DMS153 (cell line): ENCODE measurements around the gene PSMA6.
"Not testable (repeated sequence)": the region's sequence is repeated elsewhere in the genome, so short reads cannot be mapped to it uniquely, and the experiment has no call there.

Experiments used
- DNase-seq: peaks from one replicate; lab custom pipeline; 2025; lab: John Stamatoyannopoulos, UW

PSMA6 gene

GRCh38 chr14:35285168-35286002 lies 6.8 kb upstream of the PSMA6 start:
- DNase-seq: no peak

- DNase-seq: no peak
Observed at GRCh38 chr14:35286003-35286600, 6.1 kb upstream of the PSMA6 start.

GRCh38 chr14:35286707-35287106 lies 5.5 kb upstream of the PSMA6 start:
- DNase-seq: no peak

- no peak for DNase-seq
Observed at GRCh38 chr14:35287431-35288013, 4.7 kb upstream of the PSMA6 start.

- DNase-seq: no peak
Observed at GRCh38 chr14:35289623-35290022, 2.6 kb upstream of the PSMA6 start.

DNA sequence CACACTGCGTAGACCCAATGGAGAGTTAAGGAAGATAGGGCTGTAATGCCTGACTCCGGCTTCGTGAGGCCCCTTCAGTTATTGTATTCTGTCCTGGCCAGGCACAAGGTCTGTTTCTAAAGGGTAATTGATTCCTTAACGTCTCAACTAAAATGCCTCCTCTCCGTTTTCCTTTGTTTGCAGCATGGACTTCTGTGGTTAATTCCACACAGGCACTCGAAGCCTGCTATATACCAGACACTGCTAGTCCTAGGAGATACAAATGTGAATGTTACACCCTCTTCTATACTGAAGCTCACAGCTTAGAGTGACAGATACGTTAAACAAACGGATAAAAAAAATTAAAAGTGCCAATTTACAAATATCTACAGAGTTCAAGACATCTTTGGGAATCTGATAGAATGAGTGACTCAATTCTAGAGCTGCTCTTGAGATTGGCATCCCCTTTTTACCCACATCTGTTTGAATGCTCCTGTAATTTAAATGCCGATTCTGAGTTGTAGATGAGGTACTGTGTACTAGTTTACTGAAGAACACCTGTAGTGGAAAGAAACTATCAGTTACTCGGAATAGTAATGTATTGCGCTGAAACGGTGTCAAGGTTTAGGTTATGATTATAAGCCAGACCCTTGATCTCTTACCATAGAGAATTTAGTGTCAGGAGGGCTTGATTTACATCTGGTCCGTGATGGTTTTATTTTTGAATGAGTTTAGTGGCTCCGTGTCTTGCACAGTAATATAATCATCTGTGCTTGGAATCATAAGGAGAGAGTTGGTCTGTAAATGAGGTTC lies 784 bp downstream of the PSMA6 start:
- DNase-seq: no peak

DNA sequence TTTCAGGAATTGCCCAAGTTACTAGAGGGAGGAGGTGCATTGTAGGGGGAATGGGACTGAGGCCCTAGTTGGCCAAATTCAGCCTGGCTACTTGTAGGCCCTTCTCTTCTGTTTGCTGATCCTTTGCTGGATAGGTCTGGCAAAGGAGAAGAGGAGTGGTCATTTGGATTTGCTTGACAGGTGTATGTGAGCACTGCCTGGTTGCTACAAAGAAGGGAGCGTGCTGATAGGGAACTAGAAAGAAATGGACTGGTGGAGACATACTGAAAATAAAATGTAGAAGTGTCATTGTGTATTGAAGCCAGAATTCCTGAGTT lies 3.6 kb downstream of the PSMA6 start:
- no peak for DNase-seq

- DNase-seq: no peak
Observed at GRCh38 chr14:35296545-35296944, 4.4 kb downstream of the PSMA6 start.

- DNase-seq: no peak
Observed at GRCh38 chr14:35297706-35298105, 5.5 kb downstream of the PSMA6 start.

GRCh38 chr14:35298351-35298750 lies 6.2 kb downstream of the PSMA6 start:
- DNase-seq: no peak

- no peak for DNase-seq
Observed at GRCh38 chr14:35299708-35300107, 7.5 kb downstream of the PSMA6 start.

- no peak for DNase-seq
Observed at GRCh38 chr14:35300228-35300627, 8.0 kb downstream of the PSMA6 start.

DNA sequence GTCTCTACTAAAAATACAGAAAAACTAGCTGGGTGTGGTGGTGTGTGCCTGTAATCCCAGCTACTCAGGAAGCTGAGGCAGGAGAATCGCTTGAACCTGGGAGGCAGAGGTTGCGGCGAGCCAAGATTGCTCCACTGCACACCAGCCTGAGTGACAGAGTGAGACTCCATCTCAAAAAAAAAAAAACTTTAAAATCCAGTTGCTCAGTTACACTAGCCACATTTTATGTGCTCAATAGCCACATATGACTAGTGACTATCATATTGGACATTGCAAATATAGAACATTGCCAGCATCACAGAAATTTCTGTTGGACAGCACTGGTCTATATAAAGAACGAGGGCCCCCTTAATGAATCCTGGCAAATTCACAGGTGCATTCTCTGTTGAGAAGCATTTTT lies 9.2 kb downstream of the PSMA6 start:
- not testable (repeated sequence) for DNase-seq

- no peak for DNase-seq
Observed at GRCh38 chr14:35301735-35302528, 9.8 kb downstream of the PSMA6 start.

GRCh38 chr14:35303149-35303935 lies 11.2 kb downstream of the PSMA6 start:
- no peak for DNase-seq

DNA sequence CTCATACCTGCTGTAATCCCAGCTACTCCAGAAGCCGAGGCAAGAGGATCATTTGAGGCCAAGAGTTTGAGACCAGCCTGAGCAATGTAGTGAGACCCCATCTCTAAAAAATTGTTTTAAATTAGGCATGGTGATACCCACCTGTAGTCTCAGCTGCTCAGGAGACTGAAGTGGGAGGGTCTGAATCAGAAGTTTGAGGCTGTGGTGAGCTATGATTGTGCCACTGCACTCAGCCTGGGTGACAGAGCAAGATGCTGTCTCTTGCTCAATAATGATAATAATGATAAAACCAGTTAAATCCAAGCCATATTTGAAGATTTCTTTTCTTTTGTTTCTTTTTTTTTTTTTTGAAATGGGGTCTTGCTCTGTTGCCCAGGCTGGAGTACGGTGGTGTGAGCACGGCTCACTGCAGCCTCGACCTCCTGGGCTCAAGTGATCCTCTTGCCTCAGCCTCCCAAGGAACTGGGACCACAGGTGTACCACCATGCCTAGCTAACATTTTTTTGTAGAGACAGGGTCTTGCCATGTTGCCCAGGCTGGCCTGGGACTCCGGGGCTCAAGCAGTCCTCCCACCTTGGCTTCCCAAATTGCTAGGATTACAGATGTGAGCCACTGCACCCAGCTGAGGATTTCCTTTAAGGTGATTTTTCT lies 12.8 kb downstream of the PSMA6 start:
- no peak for DNase-seq

- no peak for DNase-seq
Observed at GRCh38 chr14:35305633-35306032, 13.5 kb downstream of the PSMA6 start.

DNA sequence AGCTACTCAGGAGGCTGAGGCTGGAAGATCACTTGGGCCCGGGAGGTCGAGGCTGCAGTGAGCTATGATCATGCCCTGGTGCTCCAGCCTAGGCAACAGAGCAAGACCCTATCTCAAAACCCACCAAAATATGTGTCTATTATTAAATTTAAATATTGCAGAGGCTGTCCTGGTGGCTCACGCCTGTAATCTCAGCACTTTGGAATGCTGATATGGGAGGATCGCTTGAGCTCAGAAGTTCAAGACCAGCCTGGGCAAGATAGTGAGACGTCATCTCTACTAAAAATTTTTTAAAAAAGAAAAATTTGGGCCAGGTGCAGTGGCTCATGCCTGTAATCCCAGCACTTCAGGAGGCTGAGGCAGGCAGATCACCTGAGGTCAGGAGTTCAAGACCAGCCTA lies 13.9 kb downstream of the PSMA6 start:
- DNase-seq: no peak

DNA sequence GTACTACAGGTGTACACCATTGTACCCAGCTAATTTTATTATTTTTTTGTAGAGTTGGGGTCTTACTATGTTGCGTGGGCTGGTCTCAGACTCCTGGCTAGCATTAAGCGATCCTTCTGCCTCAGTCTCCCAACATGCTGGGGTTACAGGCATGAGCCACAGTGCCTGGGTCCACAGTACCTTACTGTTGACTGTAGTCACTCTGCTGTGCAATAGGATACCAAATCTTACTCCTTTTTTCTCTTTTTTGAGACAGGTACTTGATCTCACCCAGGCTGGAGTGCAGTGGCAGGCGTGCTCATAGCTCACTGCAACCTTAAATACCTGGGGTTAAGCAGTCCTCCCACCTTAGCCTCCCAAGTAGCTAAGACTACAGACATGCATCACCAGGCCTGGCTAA lies 25.6 kb downstream of the PSMA6 start:
- no peak for DNase-seq

- DNase-seq: no peak
Observed at GRCh38 chr14:35319509-35319908, 27.3 kb downstream of the PSMA6 start.

DNA sequence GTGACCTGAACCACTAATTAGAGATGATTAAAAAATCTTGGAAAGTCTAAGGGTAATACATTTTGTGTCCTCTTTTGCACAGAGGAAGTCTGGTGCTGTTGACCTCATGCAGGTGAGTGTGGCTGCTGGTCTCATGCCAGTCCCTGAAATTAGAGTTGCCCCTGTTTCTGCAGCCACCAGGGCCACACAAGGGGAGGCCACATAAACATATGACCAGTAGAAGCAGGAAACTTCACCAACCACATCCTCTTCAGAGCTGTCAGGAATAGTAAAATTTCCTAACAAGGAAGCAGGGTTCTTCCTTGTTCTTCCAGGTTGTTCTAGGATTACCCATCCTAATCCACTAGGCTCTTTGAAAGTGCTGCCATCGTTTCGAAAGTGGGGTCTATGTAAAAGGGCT lies 28.3 kb downstream of the PSMA6 start:
- DNase-seq: no peak
